H9 (cell line): ENCODE results near the gene KRTAP16-1. TPM values are rescaled to one million over a fixed set of nuclear protein-coding genes. Genes with fewer than 3 reads are reported as not detected.

Source experiments
- DNase-seq: peaks from one replicate; pipeline ENCODE4 v3.0.0-alpha.2; 2017
- H2AFZ ChIP-seq: one replicate; pipeline ENCODE4 v1.6.1; 2013; ENCODE audit warnings: mild to moderate bottlenecking, low read length, control low read depth, moderate library complexity
- H2AK5ac ChIP-seq: 2 replicates; pipeline ENCODE4 v1.6.1; 2013; ENCODE audit warnings: low read length, control low read depth, mixed read lengths; ENCODE audit not compliant: insufficient read length
- H2BK120ac ChIP-seq: one replicate; pipeline ENCODE4 v1.6.1; 2013; ENCODE audit warnings: low read depth, mild to moderate bottlenecking, low read length, control low read depth, inconsistent platforms; ENCODE audit not compliant: poor library complexity, severe bottlenecking
- H2BK12ac ChIP-seq: 2 replicates; pipeline ENCODE4 v1.6.1; 2013; ENCODE audit warnings: low read length, control low read depth, mixed read lengths, low read depth; ENCODE audit not compliant: insufficient read length
- H2BK15ac ChIP-seq: 2 replicates; pipeline ENCODE4 v1.6.1; 2013; ENCODE audit warnings: low read depth, low read length, control low read depth
- H2BK20ac ChIP-seq: one replicate; pipeline ENCODE4 v1.6.1; 2013; ENCODE audit warnings: low read depth, mild to moderate bottlenecking, low read length, control low read depth, inconsistent platforms; ENCODE audit not compliant: poor library complexity, severe bottlenecking
- H2BK5ac ChIP-seq: 2 replicates; pipeline ENCODE4 v1.6.1; 2013; ENCODE audit warnings: low read length, control low read depth, mixed read lengths; ENCODE audit not compliant: insufficient read length
- H3K14ac ChIP-seq: 2 replicates; pipeline ENCODE4 v1.6.1; 2013; ENCODE audit warnings: low read length, control low read depth; ENCODE audit not compliant: insufficient read depth
- H3K18ac ChIP-seq: 2 replicates; pipeline ENCODE4 v1.6.1; 2013; ENCODE audit warnings: low read depth, mild to moderate bottlenecking, mixed read lengths, low read length, control low read depth; ENCODE audit not compliant: insufficient read length
- H3K23ac ChIP-seq: 2 replicates; pipeline ENCODE4 v1.6.1; 2013; ENCODE audit warnings: low read length, control low read depth, mixed read lengths, low read depth; ENCODE audit not compliant: insufficient read length
- H3K23me2 ChIP-seq: 2 replicates; pipeline ENCODE4 v1.6.1; 2013; ENCODE audit warnings: low read depth, mild to moderate bottlenecking, mixed read lengths, low read length, control low read depth; ENCODE audit not compliant: insufficient read length, poor library complexity, severe bottlenecking
- H3K27ac ChIP-seq: 2 replicates; pipeline ENCODE4 v1.5.1; 2013; ENCODE audit warnings: low read length, control low read depth, mixed read lengths, low read depth; ENCODE audit not compliant: insufficient read length
- H3K27me3 ChIP-seq: 2 replicates; pipeline ENCODE4 v1.6.1; 2013; ENCODE audit warnings: low read length, control low read depth, inconsistent platforms; ENCODE audit not compliant: insufficient read depth
- H3K4ac ChIP-seq: 2 replicates; pipeline ENCODE4 v1.6.1; 2013; ENCODE audit warnings: low read depth, mild to moderate bottlenecking, control low read depth, inconsistent platforms, low read length, moderate library complexity
- H3K4me1 ChIP-seq: 2 replicates; pipeline ENCODE4 v1.6.1; 2013; ENCODE audit warnings: low read length, control low read depth, inconsistent platforms; ENCODE audit not compliant: insufficient read depth
- H3K4me2 ChIP-seq: 2 replicates; pipeline ENCODE4 v1.6.1; 2013; ENCODE audit warnings: low read length, control low read depth, mixed read lengths; ENCODE audit not compliant: insufficient read length, insufficient read depth
- H3K56ac ChIP-seq: 2 replicates; pipeline ENCODE4 v1.6.1; 2013; ENCODE audit warnings: low read depth, mild to moderate bottlenecking, mixed read lengths, low read length, control low read depth; ENCODE audit not compliant: insufficient read length
- H3K79me1 ChIP-seq: 2 replicates; pipeline ENCODE4 v1.6.1; 2013; ENCODE audit warnings: low read depth, mild to moderate bottlenecking, moderate library complexity, low read length, control low read depth, inconsistent platforms; ENCODE audit not compliant: insufficient read depth, poor library complexity, severe bottlenecking
- H3K79me2 ChIP-seq: 2 replicates; pipeline ENCODE4 v1.6.1; 2013; ENCODE audit warnings: low read length, control low read depth, inconsistent platforms; ENCODE audit not compliant: insufficient read depth
- H3K9ac ChIP-seq: 2 replicates; pipeline ENCODE4 v1.6.1; 2013; ENCODE audit warnings: low read length, control low read depth, mixed read lengths; ENCODE audit not compliant: insufficient read length; ENCODE audit errors: extremely low read depth
- H3K9me3 ChIP-seq: one replicate; pipeline ENCODE4 v1.6.1; 2013; ENCODE audit warnings: low read depth, low read length, inconsistent platforms; ENCODE audit not compliant: control insufficient read depth
- H3T11ph ChIP-seq: one replicate; pipeline ENCODE4 v1.6.1; 2013; ENCODE audit warnings: mild to moderate bottlenecking, low read length, control low read depth, inconsistent platforms
- H4K20me1 ChIP-seq: one replicate; pipeline ENCODE4 v1.6.1; 2013; ENCODE audit not compliant: control insufficient read depth, insufficient read length, insufficient read depth
- H4K5ac ChIP-seq: 2 replicates; pipeline ENCODE4 v1.6.1; 2013; ENCODE audit warnings: low read depth, mild to moderate bottlenecking, mixed read lengths, low read length, control low read depth; ENCODE audit not compliant: insufficient read length
- H4K8ac ChIP-seq: replicated peaks from 2 replicates; pipeline ENCODE4 v1.6.1; 2013; ENCODE audit warnings: low read length, control low read depth, mixed read lengths, low read depth; ENCODE audit not compliant: insufficient read length
- H4K91ac ChIP-seq: 2 replicates; pipeline ENCODE4 v1.6.1; 2013; ENCODE audit warnings: low read depth, mild to moderate bottlenecking, moderate library complexity, mixed read lengths, low read length, control low read depth; ENCODE audit not compliant: insufficient read length
- H3K27ac Mint-ChIP-seq, 3 experiments: 2 replicates in 2 of 3; 3 replicates in 1 of 3; pipeline ENCODE4 v1.8.0; 2020 to 2021; ENCODE audit warnings: mixed read lengths in 3 of 3, mild to moderate bottlenecking in 1 of 3, moderate library complexity in 1 of 3
- H3K27me3 Mint-ChIP-seq: 2 replicates; pipeline ENCODE4 v1.8.0; 2021; ENCODE audit warnings: low read depth, mild to moderate bottlenecking, moderate library complexity, mixed read lengths
- H3K36me3 Mint-ChIP-seq, 3 experiments: 2 replicates in 2 of 3; 3 replicates in 1 of 3; pipeline ENCODE4 v1.8.0; 2020 to 2021; ENCODE audit warnings: low read depth in 3 of 3, mixed read lengths in 3 of 3; ENCODE audit not compliant: insufficient read depth in 1 of 3
- H3K4me1 Mint-ChIP-seq, 2 experiments: 2 replicates each; pipeline ENCODE4 v1.8.0; 2020; ENCODE audit warnings: mixed read lengths in 2 of 2
- H3K4me3 Mint-ChIP-seq, 2 experiments: 2 replicates in 1 of 2; 3 replicates in 1 of 2; pipeline ENCODE4 v1.8.0; 2020 to 2021; ENCODE audit warnings: mild to moderate bottlenecking in 2 of 2, mixed read lengths in 2 of 2, moderate library complexity in 1 of 2
- H3K9me3 Mint-ChIP-seq, 2 experiments: 2 replicates in 1 of 2; 3 replicates in 1 of 2; pipeline ENCODE4 v1.8.0; 2020; ENCODE audit warnings: mild to moderate bottlenecking in 2 of 2, mixed read lengths in 2 of 2, moderate library complexity in 1 of 2
- CTCF ChIP-seq: fragments of 200-600 bp; sonication (generic); conservative IDR thresholded peaks from 3 replicates; pipeline ENCODE4 v1.8.0; 2021; ENCODE audit warnings: antibody characterized with exemption, mild to moderate bottlenecking
- WGBS: extraction: QIAGEN DNeasy Blood & Tissue Kit; methylation state at CpG from one replicate; pipeline ENCODE4 v1.1.7; 2013; ENCODE audit warnings: missing lambda C conversion rate, low lambda C conversion rate, mixed read lengths; ENCODE audit not compliant: insufficient read length; ENCODE audit errors: extremely low coverage; 5-methylcytosine and 5-hydroxymethylcytosine counted together
- total RNA-seq: library from RNA; stranded (reverse); gene quantifications from 2 replicates; pipeline ENCODE4 v1.2.1, GENCODE V29; 2021

Gene KRTAP16-1
- total RNA-seq, 1 experiment from 2014 or later = not detected

DNA sequence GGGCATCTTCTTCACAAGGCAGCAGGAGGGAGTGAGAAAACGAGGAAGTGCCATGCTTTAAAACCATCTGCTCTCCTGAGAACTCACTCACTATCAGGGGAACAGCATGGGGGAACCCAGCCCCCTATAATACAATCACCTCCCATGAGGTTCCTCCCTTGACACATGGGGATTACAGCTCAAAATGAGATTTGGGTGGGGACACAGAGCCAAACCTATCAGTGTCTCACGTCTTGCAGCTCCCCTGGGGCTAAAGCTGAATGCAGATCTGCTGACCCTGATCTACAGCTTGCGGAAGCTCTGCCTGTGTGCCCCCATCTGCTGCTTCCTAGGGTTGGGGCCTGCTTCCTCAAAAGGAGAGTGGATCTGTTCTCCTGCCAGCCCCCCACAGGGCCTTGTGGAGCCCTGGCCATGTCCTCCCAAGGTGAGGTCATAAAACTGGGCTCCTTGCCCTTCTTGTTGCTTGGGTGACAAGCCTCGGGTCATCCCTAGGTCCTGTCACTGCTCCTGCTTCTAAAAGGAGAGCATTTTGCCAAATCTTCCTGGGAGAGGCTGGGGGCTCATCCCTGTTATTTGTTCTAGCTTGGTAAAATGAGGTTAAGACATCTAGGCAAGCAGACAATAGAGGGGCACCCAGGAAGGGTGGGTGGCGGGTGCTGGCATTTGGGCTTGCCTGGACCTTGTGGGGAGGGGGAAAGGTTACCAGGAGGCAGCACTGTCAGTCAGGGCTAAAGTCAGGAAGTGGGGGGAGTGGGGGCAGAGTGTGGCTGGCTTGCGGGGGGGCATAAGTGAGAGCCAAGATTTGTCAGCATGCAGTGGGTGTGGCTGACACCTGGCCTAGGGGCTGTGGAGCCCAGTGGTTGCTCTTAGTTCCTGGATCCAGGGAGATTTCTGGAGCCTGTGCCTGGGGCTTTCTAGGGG lies 25.5 kb upstream of the KRTAP16-1 start:
- no peaks in the 10 kb centered on the region for H3K23me2 ChIP-seq
- no peaks in the 10 kb centered on the region for H3K27me3 ChIP-seq
- no CpG with 5 or more reads among the region's 6 CpGs for WGBS
- no peak overlapping the region for H2AK5ac ChIP-seq
- H4K8ac ChIP-seq = no peak overlapping the region
- H3K4ac ChIP-seq = no peak overlapping the region
- no peak overlapping the region for H3K23ac ChIP-seq
- H2BK12ac ChIP-seq = no peak overlapping the region
- H3K36me3 Mint-ChIP-seq = no peaks in the 10 kb centered on the region; a peak in 1 of 7 replicates
- H3K27me3 Mint-ChIP-seq = peaks cover 5% of the 10 kb centered on the region
- H2AFZ ChIP-seq = no peak overlapping the region
- H3K56ac ChIP-seq = no peak overlapping the region
- H3K18ac ChIP-seq = no peak overlapping the region
- H3K27ac ChIP-seq = no peak overlapping the region
- H2BK20ac ChIP-seq = no peak overlapping the region
- no peaks in the 10 kb centered on the region for H3K79me2 ChIP-seq
- no peaks in the 10 kb centered on the region for H3K79me1 ChIP-seq
- no peaks in the 10 kb centered on the region for H4K20me1 ChIP-seq
- no peak overlapping the region for H3T11ph ChIP-seq
- no peaks in the 10 kb centered on the region for H3K9me3 ChIP-seq
- TF ChIP-seq CTCF = no peak
- H3K27ac Mint-ChIP-seq = no peak overlapping the region
- no peaks in the 10 kb centered on the region; a peak in 2 of 5 replicates for H3K9me3 Mint-ChIP-seq
- H4K5ac ChIP-seq = no peak overlapping the region
- H3K4me3 Mint-ChIP-seq = no peak overlapping the region
- no peak overlapping the region for H2BK120ac ChIP-seq
- H2BK15ac ChIP-seq = no peak overlapping the region
- H3K4me1 ChIP-seq = no peaks in the 10 kb centered on the region
- H2BK5ac ChIP-seq = no peak overlapping the region
- no peak for DNase-seq
- no peak overlapping the region for H3K9ac ChIP-seq
- no peak overlapping the region for H4K91ac ChIP-seq
- H3K4me1 Mint-ChIP-seq = peaks cover 0 to 9% of the 10 kb centered on the region in 2 experiments; a peak in 3 of 4 replicates
- no peak overlapping the region for H3K14ac ChIP-seq
- H3K4me2 ChIP-seq = no peak overlapping the region
